ENCODE results near the gene SHLD1.

DNA sequence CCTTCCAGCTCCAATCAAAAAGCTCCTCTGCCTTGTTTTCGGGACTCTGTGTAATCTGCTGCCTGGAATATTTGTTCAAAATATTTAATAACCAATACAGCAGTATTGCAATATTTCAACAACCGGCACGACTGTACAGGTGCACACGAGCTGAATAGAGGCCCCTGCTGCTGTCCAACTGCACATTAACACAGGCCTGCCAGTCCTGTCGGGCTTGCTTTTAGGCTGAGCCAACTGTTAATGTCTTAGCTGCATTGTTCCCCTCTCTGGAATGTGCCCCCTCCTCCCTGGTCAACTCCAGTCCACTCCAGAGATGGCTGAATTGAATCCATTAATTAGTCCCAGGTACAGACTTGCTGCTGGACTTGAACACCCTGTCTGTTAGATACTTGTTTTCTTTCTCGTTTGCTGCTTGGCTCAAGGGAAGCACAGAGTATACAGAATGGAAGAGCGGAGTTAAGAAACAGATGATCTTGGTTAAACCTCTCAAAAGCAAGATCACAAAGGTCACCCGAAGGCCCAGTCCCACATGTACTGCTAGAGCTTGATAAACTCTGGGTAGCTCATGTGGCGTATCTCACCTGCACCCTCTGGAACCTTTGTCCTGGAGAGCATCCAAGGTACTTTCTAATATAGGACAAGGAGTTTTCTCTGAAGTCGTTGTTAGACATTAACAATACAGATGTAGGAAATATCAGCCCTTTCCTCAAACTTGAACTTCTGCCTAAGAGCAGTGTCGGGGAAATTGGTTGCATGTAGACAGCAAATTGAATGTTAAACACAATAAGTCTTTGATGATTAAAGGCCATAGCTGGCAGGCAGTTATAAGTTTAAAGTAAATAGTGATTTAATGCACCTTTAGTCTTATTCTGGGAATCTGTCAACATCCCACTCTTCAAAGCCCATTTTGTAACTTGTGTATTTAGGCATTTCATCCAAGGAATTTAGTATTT lies 31.9 kb downstream of the SHLD1 start:
- no peak for TF ChIP-seq EZH2 (IDR thresholded peaks at IDR 0.05; ENCODE audit: low read depth)
- TF ChIP-seq, protein P1, sequence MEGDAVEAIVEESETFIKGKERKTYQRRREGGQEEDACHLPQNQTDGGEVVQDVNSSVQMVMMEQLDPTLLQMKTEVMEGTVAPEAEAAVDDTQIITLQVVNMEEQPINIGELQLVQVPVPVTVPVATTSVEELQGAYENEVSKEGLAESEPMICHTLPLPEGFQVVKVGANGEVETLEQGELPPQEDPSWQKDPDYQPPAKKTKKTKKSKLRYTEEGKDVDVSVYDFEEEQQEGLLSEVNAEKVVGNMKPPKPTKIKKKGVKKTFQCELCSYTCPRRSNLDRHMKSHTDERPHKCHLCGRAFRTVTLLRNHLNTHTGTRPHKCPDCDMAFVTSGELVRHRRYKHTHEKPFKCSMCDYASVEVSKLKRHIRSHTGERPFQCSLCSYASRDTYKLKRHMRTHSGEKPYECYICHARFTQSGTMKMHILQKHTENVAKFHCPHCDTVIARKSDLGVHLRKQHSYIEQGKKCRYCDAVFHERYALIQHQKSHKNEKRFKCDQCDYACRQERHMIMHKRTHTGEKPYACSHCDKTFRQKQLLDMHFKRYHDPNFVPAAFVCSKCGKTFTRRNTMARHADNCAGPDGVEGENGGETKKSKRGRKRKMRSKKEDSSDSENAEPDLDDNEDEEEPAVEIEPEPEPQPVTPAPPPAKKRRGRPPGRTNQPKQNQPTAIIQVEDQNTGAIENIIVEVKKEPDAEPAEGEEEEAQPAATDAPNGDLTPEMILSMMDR (conservative IDR thresholded peaks at IDR 0.05), result no peak

Data from PC-9 (cell line).